DOHH2 (cell line): ENCODE results near the gene PPY.

Experiments used
- H3F3A ChIP-seq: fragments of 200-600 bp; sonication (generic), shearing (Covaris generic); 2 replicates; pipeline ENCODE4 v1.6.0; 2016; ENCODE audit warnings: antibody characterized with exemption, mild to moderate bottlenecking; ENCODE audit not compliant: control insufficient read depth, insufficient read depth
- H3K27ac ChIP-seq: fragments of 200-600 bp; sonication (generic); 2 replicates; pipeline ENCODE4 v1.5.1; 2014; ENCODE audit warnings: low read depth, mild to moderate bottlenecking, low read length, moderate library complexity
- H3K27me3 ChIP-seq: fragments of 200-600 bp; sonication (generic); 2 replicates; pipeline ENCODE4 v1.6.1; 2014; ENCODE audit warnings: mild to moderate bottlenecking, low read length, mixed read lengths; ENCODE audit not compliant: control insufficient read depth
- H3K36me3 ChIP-seq: fragments of 200-600 bp; sonication (generic); 2 replicates; pipeline ENCODE4 v1.6.1; 2014; ENCODE audit warnings: mild to moderate bottlenecking, low read length, moderate library complexity, mixed read lengths; ENCODE audit not compliant: control insufficient read depth
- H3K4me1 ChIP-seq: fragments of 200-600 bp; sonication (generic); 2 replicates; pipeline ENCODE4 v1.6.1; 2014; ENCODE audit warnings: mild to moderate bottlenecking, low read length, mixed read lengths; ENCODE audit not compliant: control insufficient read depth
- H3K4me2 ChIP-seq: fragments of 200-600 bp; sonication (generic); 2 replicates; pipeline ENCODE4 v1.6.0; 2014; ENCODE audit warnings: mild to moderate bottlenecking, low read length, moderate library complexity
- H3K4me3 ChIP-seq: fragments of 200-600 bp; sonication (generic); 2 replicates; pipeline ENCODE4 v1.5.1; 2014; ENCODE audit warnings: mild to moderate bottlenecking, low read length, mixed read lengths
- H3K79me2 ChIP-seq: fragments of 200-600 bp; sonication (generic); 2 replicates; pipeline ENCODE4 v1.6.1; 2014; ENCODE audit warnings: mild to moderate bottlenecking, low read length, mixed read lengths; ENCODE audit not compliant: control insufficient read depth
- H3K9me2 ChIP-seq: fragments of 200-600 bp; sonication (generic); replicated peaks from 2 replicates; pipeline ENCODE4 v1.6.1; 2014; ENCODE audit warnings: mild to moderate bottlenecking, low read length, mixed read lengths; ENCODE audit not compliant: control insufficient read depth
- H3K9me3 ChIP-seq: fragments of 200-600 bp; sonication (generic); 2 replicates; pipeline ENCODE4 v1.6.1; 2014; ENCODE audit warnings: antibody characterized with exemption, low read length, mixed read lengths; ENCODE audit not compliant: control insufficient read depth, insufficient read depth
- H4K20me1 ChIP-seq: fragments of 200-600 bp; sonication (generic); 2 replicates; pipeline ENCODE4 v1.6.0; 2014; ENCODE audit warnings: low read depth, mild to moderate bottlenecking, antibody characterized with exemption, low read length, moderate library complexity; ENCODE audit not compliant: control insufficient read depth, insufficient read depth
- CTCF ChIP-seq: fragments of 200-600 bp; sonication (generic); IDR thresholded peaks from one replicate; pipeline ENCODE4 v1.5.1; 2014; ENCODE audit warnings: antibody characterized with exemption, mild to moderate bottlenecking, low read depth, low read length; ENCODE audit not compliant: poor library complexity, severe bottlenecking
- EZH2phosphoT487 ChIP-seq: fragments of 200-600 bp; sonication (generic); IDR thresholded peaks from 2 replicates; pipeline ENCODE4 v1.6.1; 2017; ENCODE audit warnings: borderline replicate concordance, mild to moderate bottlenecking, antibody characterized with exemption, low read length, moderate library complexity, mixed read lengths

Gene PPY

GRCh38 chr17:43900858-43901754 is 41.2 kb downstream of the PPY start:
- Histone ChIP-seq H3K9me2 (no peaks in the 10 kb centered on the region), H3K36me3 (no peaks in the 10 kb centered on the region), H3K27ac (no peak overlapping the region), H3F3A (no peaks in the 10 kb centered on the region), H4K20me1 (no peaks in the 10 kb centered on the region), H3K4me2 (peak overlapping the region; percentile 64), H3K9me3 (no peaks in the 10 kb centered on the region), H3K4me1 (peaks cover 8% of the 10 kb centered on the region; the same call in 1 of the 2 replicates), H3K4me3 (peak overlapping the region; percentile 33), H3K79me2 (no peaks in the 10 kb centered on the region), H3K27me3 (peaks cover 50% of the 10 kb centered on the region)
- TF ChIP-seq CTCF (no peak), EZH2phosphoT487 (no peak)

GRCh38 chr17:43900183-43900857 is 42.0 kb downstream of the PPY start:
- no peaks in the 10 kb centered on the region for H3K36me3 ChIP-seq
- H4K20me1 ChIP-seq = no peaks in the 10 kb centered on the region
- peak overlapping the region; percentile 33 for H3K4me3 ChIP-seq
- no peaks in the 10 kb centered on the region for H3K9me3 ChIP-seq
- H3K27me3 ChIP-seq = peaks cover 48% of the 10 kb centered on the region
- H3K4me1 ChIP-seq = peaks cover 8% of the 10 kb centered on the region; the same call in 1 of the 2 replicates
- TF ChIP-seq CTCF (no peak), EZH2phosphoT487 (no peak)
- no peak overlapping the region for H3K27ac ChIP-seq
- H3K9me2 ChIP-seq = no peaks in the 10 kb centered on the region
- H3K79me2 ChIP-seq = no peaks in the 10 kb centered on the region
- H3F3A ChIP-seq = no peaks in the 10 kb centered on the region
- H3K4me2 ChIP-seq = peak overlapping the region; percentile 64

GRCh38 chr17:43898446-43898845 is 43.8 kb downstream of the PPY start:
- Histone ChIP-seq H3K36me3 (no peaks in the 10 kb centered on the region), H3K4me3 (no peak overlapping the region)

More at GRCh38 chr17:43898446-43898845, 43.8 kb downstream of the PPY start:
- no peaks in the 10 kb centered on the region for H3K79me2 ChIP-seq
- H3K9me3 ChIP-seq = no peaks in the 10 kb centered on the region
- no peaks in the 10 kb centered on the region for H3F3A ChIP-seq
- no peaks in the 10 kb centered on the region for H3K9me2 ChIP-seq
- no peak for TF ChIP-seq CTCF
- no peak for TF ChIP-seq EZH2phosphoT487
- H3K27me3 ChIP-seq = peaks cover 38% of the 10 kb centered on the region
- H3K4me1 ChIP-seq = peaks cover 8% of the 10 kb centered on the region; the same call in 1 of the 2 replicates
- no peak overlapping the region for H3K4me2 ChIP-seq
- no peaks in the 10 kb centered on the region for H4K20me1 ChIP-seq
- no peak overlapping the region for H3K27ac ChIP-seq
